Neural crest cell (in vitro differentiated cells): ENCODE data around the gene ADSS1. TPM values are rescaled to one million over a fixed set of nuclear protein-coding genes. Genes with fewer than 3 reads are reported as not detected.

ENCODE experiments used
- DNase-seq: peaks from one replicate; pipeline ENCODE4 v3.0.0; 2021; ENCODE audit warnings: low read depth, mixed read lengths, low spot score
- H3K27ac Mint-ChIP-seq: one replicate; pipeline ENCODE4 v1.8.0; 2021; ENCODE audit warnings: mild to moderate bottlenecking, mixed read lengths; ENCODE audit not compliant: unreplicated experiment
- H3K27me3 Mint-ChIP-seq: 2 replicates; pipeline ENCODE4 v1.8.0; 2021; ENCODE audit warnings: low read depth, mild to moderate bottlenecking, mixed read lengths
- H3K36me3 Mint-ChIP-seq: 2 replicates; pipeline ENCODE4 v1.8.0; 2021; ENCODE audit warnings: low read depth, mild to moderate bottlenecking, mixed read lengths
- H3K4me1 Mint-ChIP-seq: 2 replicates; pipeline ENCODE4 v1.8.0; 2021; ENCODE audit warnings: mixed read lengths
- H3K4me3 Mint-ChIP-seq: one replicate; pipeline ENCODE4 v1.8.0; 2021; ENCODE audit warnings: mild to moderate bottlenecking, mixed read lengths
- H3K9me3 Mint-ChIP-seq: 2 replicates; pipeline ENCODE4 v1.8.0; 2021; ENCODE audit warnings: mixed read lengths
- CTCF ChIP-seq: fragments of 200-600 bp; sonication (generic); conservative IDR thresholded peaks from 2 replicates; pipeline ENCODE4 v1.5.0; 2021; ENCODE audit warnings: antibody characterized with exemption, mild to moderate bottlenecking
- total RNA-seq: library from RNA; stranded (reverse); gene quantifications from 2 replicates; pipeline ENCODE4 v1.2.1, GENCODE V29; 2021

The ADSS1 gene
- total RNA-seq, 1 donor from 2014 or later = 5.0 TPM

- TF ChIP-seq CTCF = no peak
- Mint-ChIP-seq H3K27ac (no peak overlapping the region), H3K27me3 (no peaks in the 10 kb centered on the region), H3K4me3 (no peak overlapping the region), H3K36me3 (peaks cover 17% of the 10 kb centered on the region), H3K4me1 (peaks cover 19% of the 10 kb centered on the region), H3K9me3 (no peaks in the 10 kb centered on the region)
- no peak for DNase-seq
Measured at GRCh38 chr14:104774453-104775072, 50.5 kb downstream of the ADSS1 start.

- no peak for TF ChIP-seq CTCF
- Mint-ChIP-seq H3K27me3 (no peaks in the 10 kb centered on the region), H3K9me3 (no peaks in the 10 kb centered on the region), H3K4me1 (peaks cover 14% of the 10 kb centered on the region), H3K36me3 (peaks cover 13% of the 10 kb centered on the region), H3K27ac (no peak overlapping the region), H3K4me3 (no peak overlapping the region)
- DNase-seq = no peak
Measured at GRCh38 chr14:104775073-104775489, 51.1 kb downstream of the ADSS1 start.

GRCh38 chr14:104776481-104776880 is 52.5 kb downstream of the ADSS1 start:
- no peak overlapping the region for H3K27ac Mint-ChIP-seq
- H3K4me1 Mint-ChIP-seq = peaks cover 8% of the 10 kb centered on the region
- DNase-seq = no peak
- H3K4me3 Mint-ChIP-seq = peak overlapping the region; percentile 38
- peaks cover 6% of the 10 kb centered on the region for H3K36me3 Mint-ChIP-seq
- no peaks in the 10 kb centered on the region for H3K9me3 Mint-ChIP-seq
- TF ChIP-seq CTCF = no peak
- H3K27me3 Mint-ChIP-seq = no peaks in the 10 kb centered on the region

GRCh38 chr14:104776961-104777807 is 53.2 kb downstream of the ADSS1 start:
- no peak for TF ChIP-seq CTCF
- peaks cover under 1% of the 10 kb centered on the region for H3K36me3 Mint-ChIP-seq
- H3K4me1 Mint-ChIP-seq = peaks cover 8% of the 10 kb centered on the region
- H3K27ac Mint-ChIP-seq = peak overlapping the region; percentile 35
- H3K27me3 Mint-ChIP-seq = no peaks in the 10 kb centered on the region
- H3K9me3 Mint-ChIP-seq = no peaks in the 10 kb centered on the region
- peak; percentile 60 for DNase-seq
- peak overlapping the region; percentile 49 for H3K4me3 Mint-ChIP-seq

GRCh38 chr14:104777808-104778249 is 53.8 kb downstream of the ADSS1 start:
- Mint-ChIP-seq H3K36me3 (no peaks in the 10 kb centered on the region), H3K27ac (peak overlapping the region; percentile 12), H3K27me3 (no peaks in the 10 kb centered on the region), H3K4me3 (peak overlapping the region; percentile 56), H3K4me1 (peaks cover 8% of the 10 kb centered on the region), H3K9me3 (no peaks in the 10 kb centered on the region)
- DNase-seq = no peak
- no peak for TF ChIP-seq CTCF
